RWPE1 (cell line): Measurements from ENCODE around the gene GARIN5B.

Source experiments
- CTCF ChIA-PET: fragments of 350-600 bp; sonication (Branson Sonifier 250); formaldehyde crosslinking; extraction: SDS; loops from one replicate; lab custom pipeline; 2021; lab: Yijun Ruan, JAX
- POLR2A ChIA-PET: fragments of 400-600 bp; formaldehyde crosslinking; extraction: SDS; loops from one replicate; lab custom pipeline; 2020; ENCODE audit warnings: antibody characterized with exemption; ENCODE audit not compliant: low non-redundant PET; lab: Yijun Ruan, JAX
- DNase-seq: peaks from one replicate; pipeline ENCODE4 v3.0.0; 2012; ENCODE audit warnings: low spot score
- H3K27ac ChIP-seq: fragments of 450-650 bp; 2 replicates; pipeline ENCODE4 v1.5.1; 2017
- CTCF ChIP-seq: fragments of 450-650 bp; conservative IDR thresholded peaks from 2 replicates; pipeline ENCODE4 v1.5.1; 2017; ENCODE audit warnings: low read depth, mild to moderate bottlenecking

GARIN5B gene

GRCh38 chr19:55369653-55370304 is 6.7 kb upstream of the GARIN5B start:
- CTCF ChIA-PET = interaction anchor here (0.6 to 1.6 kb wide), 6 partner anchors 14 to 209 kb away, joined by 3 to 5 read pairs (median 3); partner anchors contain the start of gene TMEM238
- peak; percentile 84 for DNase-seq
- no peak for TF ChIP-seq CTCF
- POLR2A ChIA-PET = interaction anchor here (0.5 to 0.9 kb wide), 2 partner anchors 14 to 30 kb away, joined by 3 read pairs; partner anchors contain the start of gene TMEM238
- peak overlapping the region; percentile 78 for H3K27ac ChIP-seq

- peak; percentile 71 for DNase-seq
- TF ChIP-seq CTCF = no peak
- H3K27ac ChIP-seq = peak overlapping the region; percentile 78
- POLR2A ChIA-PET = interaction anchor here (0.5 to 0.9 kb wide), 3 partner anchors 15 to 30 kb away, joined by 3 read pairs; partner anchors contain the start of gene TMEM238
- CTCF ChIA-PET = interaction anchor here (1.0 to 1.6 kb wide), 2 partner anchors 15 to 67 kb away, joined by 3 to 5 read pairs; partner anchors contain the start of gene TMEM238
Measured at GRCh38 chr19:55368701-55369563, 5.9 kb upstream of the GARIN5B start.

GRCh38 chr19:55368106-55368505 is 5.0 kb upstream of the GARIN5B start:
- CTCF ChIA-PET = no interaction called here
- DNase-seq = no peak

GRCh38 chr19:55366790-55367189 is 3.7 kb upstream of the GARIN5B start:
- peak overlapping the region; percentile 7; the same call in 1 of the 2 replicates for H3K27ac ChIP-seq
- no peak for TF ChIP-seq CTCF
- POLR2A ChIA-PET = no interaction called here
- DNase-seq = no peak
- CTCF ChIA-PET = no interaction called here

More at GRCh38 chr19:55368106-55368505, 5.0 kb upstream of the GARIN5B start:
- H3K27ac ChIP-seq = peak overlapping the region; percentile 78
- no peak for TF ChIP-seq CTCF
- POLR2A ChIA-PET = interaction anchor here (0.5 to 0.6 kb wide), 2 partner anchors 15 to 157 kb away, joined by 3 to 9 read pairs; no protein-coding TSS in a partner anchor

GRCh38 chr19:55365964-55366363 is 2.9 kb upstream of the GARIN5B start:
- H3K27ac ChIP-seq = no peak overlapping the region
- ChIA-PET CTCF (no interaction called here), POLR2A (no interaction called here)
- TF ChIP-seq CTCF = no peak
- no peak for DNase-seq

- no peak for DNase-seq
- no peak overlapping the region for H3K27ac ChIP-seq
- no peak for TF ChIP-seq CTCF
- POLR2A ChIA-PET = no interaction called here
- CTCF ChIA-PET = no interaction called here
Measured at GRCh38 chr19:55365245-55365644, 2.2 kb upstream of the GARIN5B start.
